NB4 (cell line): ENCODE data around the gene CAST.
A peak's percentile ranks its signal among the peaks of the same experiment; 100 is the strongest.
"Not testable (repeated sequence)": the region's sequence is repeated elsewhere in the genome, so short reads cannot be mapped to it uniquely, and the experiment has no call there.

ENCODE experiments used
- DNase-seq: peaks from one replicate; pipeline ENCODE4 v3.0.0; 2010; ENCODE audit warnings: low read depth
- H3K4me3 ChIP-seq: one replicate; pipeline ENCODE4 v1.5.1; 2011; ENCODE audit warnings: mild to moderate bottlenecking, low read depth, low read length, moderate library complexity
- CTCF ChIP-seq: IDR thresholded peaks from one replicate; pipeline ENCODE4 v1.5.1; 2012; ENCODE audit warnings: low read depth, low read length
- MAX ChIP-seq: IDR thresholded peaks from 2 replicates; pipeline ENCODE4 v1.6.1; 2011; ENCODE audit warnings: low read depth, low read length
- MYC ChIP-seq: IDR thresholded peaks from 2 replicates; pipeline ENCODE4 v1.6.1; 2011; ENCODE audit warnings: low read depth, low read length
- POLR2A ChIP-seq: IDR thresholded peaks from 2 replicates; pipeline ENCODE4 v1.6.1; 2011; ENCODE audit warnings: mild to moderate bottlenecking; ENCODE audit not compliant: insufficient read length; ENCODE audit errors: extremely low read depth

The CAST gene

GRCh38 chr5:96741891-96742309, 79.7 kb downstream of the CAST start:
- H3K4me3 ChIP-seq: no peak overlapping the region
- TF ChIP-seq CTCF: no peak
- TF ChIP-seq MYC: no peak
- no peak for TF ChIP-seq POLR2A
- 0 out of 2 replicates have a peak, but pooled peaks have one; percentile 6 for TF ChIP-seq MAX
- no peak for DNase-seq

GRCh38 chr5:96742538-96742937, 80.4 kb downstream of the CAST start:
- DNase-seq: peak; percentile 50
- no peak overlapping the region for H3K4me3 ChIP-seq
- TF ChIP-seq POLR2A (no peak), MYC (no peak), CTCF (no peak), MAX (no peak)

DNA sequence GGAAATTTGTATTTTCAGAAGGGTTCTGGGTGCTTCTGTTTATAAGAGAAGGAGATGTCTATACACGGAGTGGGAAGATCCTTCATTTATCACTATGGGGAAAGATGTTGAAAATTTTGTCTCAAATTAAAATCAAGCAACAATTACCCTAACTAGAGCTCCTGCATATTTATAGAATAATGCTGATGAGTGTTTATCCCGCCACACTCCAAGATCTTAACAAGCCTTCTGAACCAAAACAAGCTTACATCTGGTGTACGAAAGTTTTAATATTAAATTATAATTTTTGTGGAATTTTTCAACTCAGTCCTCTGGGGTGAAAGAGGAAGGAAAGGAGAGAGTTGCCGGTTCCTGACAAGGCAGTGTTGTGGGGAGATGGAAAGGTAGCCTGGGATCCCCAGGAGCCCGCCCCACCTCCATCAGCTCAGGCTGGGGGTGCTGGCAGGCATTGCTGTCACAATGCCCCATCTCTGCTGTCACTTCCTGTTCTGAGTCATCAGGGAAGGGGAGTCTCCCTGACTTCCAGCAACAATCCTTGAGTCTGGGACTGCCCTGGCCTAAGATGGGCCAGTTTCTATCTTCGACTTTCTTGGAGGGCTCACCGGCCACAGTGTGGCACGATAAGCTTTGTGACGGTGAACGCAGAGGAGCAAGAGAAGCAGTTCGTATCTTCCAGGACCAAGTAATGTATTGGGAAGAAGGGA, 81.0 kb downstream of the CAST start:
- TF ChIP-seq MYC (no peak), POLR2A (no peak), CTCF (no peak), MAX (no peak)
- no peak overlapping the region for H3K4me3 ChIP-seq
- DNase-seq: peak; percentile 43

DNA sequence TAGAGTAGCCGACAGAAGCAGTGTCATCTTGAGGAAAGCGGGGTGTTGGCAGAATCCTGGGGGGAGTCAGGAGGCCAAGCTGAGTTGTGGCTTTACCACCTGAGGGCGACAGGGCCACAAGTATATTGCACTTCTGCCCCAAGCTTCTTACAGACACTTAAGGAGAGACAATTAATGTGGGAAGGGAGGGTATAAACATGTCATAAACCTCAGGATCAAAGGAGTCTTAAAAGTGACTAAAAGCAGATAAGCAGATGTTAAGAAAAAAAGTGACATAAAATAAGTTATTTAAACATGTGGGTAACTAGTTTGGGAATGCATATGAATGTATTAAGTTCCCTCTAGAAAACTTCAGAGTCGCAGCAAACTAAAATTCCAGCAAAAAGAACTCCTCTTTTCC, 81.6 kb downstream of the CAST start:
- no peak for DNase-seq
- H3K4me3 ChIP-seq: no peak overlapping the region
- no peak for TF ChIP-seq MAX
- TF ChIP-seq POLR2A: no peak
- TF ChIP-seq MYC: no peak
- TF ChIP-seq CTCF: no peak

DNA sequence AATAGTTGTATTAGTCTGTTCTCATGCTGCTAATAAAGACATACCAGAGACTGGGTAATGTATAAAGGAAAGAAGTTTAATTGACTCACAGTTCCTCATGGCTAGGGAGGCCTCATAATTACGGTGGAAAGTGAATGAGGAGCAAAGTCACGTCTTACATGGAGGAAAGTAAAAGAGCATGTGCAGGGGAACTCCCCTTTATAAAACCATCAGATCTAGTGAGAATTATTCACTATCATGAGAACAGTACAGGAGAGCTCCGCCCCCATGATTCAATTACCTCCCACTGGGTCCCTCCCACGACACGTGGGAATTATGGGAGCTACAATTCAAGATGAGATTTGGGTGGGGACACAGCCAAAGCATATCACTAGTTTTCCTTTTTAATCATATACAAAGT, 82.0 kb downstream of the CAST start:
- not testable (repeated sequence) for DNase-seq, H3K4me3 ChIP-seq

GRCh38 chr5:96745025-96745424, 82.8 kb downstream of the CAST start:
- TF ChIP-seq POLR2A (no peak), MAX (no peak), CTCF (no peak), MYC (no peak)
- no peak for DNase-seq
- H3K4me3 ChIP-seq: no peak overlapping the region
